ENCODE results near the gene PET100.
"Not testable (repeated sequence)": the region's sequence is repeated elsewhere in the genome, so short reads cannot be mapped to it uniquely, and the experiment has no call there.

Gene PET100

DNA sequence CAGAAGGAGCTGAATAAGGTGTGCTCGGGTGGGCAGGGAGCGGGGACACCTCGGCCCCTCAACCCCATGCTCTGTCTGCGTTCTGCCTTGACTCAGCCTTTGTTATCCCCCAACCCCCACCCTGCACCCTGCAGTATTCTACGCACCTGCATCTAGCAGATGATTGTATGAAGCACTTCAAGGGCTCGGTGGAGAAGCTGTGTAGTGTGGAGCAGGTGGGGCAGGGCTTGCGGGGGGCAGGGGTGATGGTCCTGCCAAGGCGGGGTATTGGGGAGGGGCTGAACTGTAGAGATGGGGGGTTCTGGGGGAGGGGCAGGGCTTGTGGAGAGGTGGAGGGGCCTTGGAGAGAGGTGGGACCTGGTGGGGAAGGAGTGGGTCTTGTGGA, 13.4 kb downstream of the PET100 start:
- TF ChIP-seq, protein P1, sequence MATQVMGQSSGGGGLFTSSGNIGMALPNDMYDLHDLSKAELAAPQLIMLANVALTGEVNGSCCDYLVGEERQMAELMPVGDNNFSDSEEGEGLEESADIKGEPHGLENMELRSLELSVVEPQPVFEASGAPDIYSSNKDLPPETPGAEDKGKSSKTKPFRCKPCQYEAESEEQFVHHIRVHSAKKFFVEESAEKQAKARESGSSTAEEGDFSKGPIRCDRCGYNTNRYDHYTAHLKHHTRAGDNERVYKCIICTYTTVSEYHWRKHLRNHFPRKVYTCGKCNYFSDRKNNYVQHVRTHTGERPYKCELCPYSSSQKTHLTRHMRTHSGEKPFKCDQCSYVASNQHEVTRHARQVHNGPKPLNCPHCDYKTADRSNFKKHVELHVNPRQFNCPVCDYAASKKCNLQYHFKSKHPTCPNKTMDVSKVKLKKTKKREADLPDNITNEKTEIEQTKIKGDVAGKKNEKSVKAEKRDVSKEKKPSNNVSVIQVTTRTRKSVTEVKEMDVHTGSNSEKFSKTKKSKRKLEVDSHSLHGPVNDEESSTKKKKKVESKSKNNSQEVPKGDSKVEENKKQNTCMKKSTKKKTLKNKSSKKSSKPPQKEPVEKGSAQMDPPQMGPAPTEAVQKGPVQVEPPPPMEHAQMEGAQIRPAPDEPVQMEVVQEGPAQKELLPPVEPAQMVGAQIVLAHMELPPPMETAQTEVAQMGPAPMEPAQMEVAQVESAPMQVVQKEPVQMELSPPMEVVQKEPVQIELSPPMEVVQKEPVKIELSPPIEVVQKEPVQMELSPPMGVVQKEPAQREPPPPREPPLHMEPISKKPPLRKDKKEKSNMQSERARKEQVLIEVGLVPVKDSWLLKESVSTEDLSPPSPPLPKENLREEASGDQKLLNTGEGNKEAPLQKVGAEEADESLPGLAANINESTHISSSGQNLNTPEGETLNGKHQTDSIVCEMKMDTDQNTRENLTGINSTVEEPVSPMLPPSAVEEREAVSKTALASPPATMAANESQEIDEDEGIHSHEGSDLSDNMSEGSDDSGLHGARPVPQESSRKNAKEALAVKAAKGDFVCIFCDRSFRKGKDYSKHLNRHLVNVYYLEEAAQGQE (IDR thresholded peaks at IDR 0.05; ENCODE audit: insufficient replicate concordance, low read depth), result no peak
- TF ChIP-seq POLR2AphosphoS5 (IDR thresholded peaks at IDR 0.05; ENCODE audit: low read depth) (no peak), SPI1 (IDR thresholded peaks at IDR 0.05; ENCODE audit: borderline replicate concordance, low read depth) (no peak), GABPA (IDR thresholded peaks at IDR 0.05; ENCODE audit: low read depth) (no peak)
- TF ChIP-seq, protein P2, sequence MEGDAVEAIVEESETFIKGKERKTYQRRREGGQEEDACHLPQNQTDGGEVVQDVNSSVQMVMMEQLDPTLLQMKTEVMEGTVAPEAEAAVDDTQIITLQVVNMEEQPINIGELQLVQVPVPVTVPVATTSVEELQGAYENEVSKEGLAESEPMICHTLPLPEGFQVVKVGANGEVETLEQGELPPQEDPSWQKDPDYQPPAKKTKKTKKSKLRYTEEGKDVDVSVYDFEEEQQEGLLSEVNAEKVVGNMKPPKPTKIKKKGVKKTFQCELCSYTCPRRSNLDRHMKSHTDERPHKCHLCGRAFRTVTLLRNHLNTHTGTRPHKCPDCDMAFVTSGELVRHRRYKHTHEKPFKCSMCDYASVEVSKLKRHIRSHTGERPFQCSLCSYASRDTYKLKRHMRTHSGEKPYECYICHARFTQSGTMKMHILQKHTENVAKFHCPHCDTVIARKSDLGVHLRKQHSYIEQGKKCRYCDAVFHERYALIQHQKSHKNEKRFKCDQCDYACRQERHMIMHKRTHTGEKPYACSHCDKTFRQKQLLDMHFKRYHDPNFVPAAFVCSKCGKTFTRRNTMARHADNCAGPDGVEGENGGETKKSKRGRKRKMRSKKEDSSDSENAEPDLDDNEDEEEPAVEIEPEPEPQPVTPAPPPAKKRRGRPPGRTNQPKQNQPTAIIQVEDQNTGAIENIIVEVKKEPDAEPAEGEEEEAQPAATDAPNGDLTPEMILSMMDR (IDR thresholded peaks at IDR 0.05; ENCODE audit: insufficient read depth, low read length), result no peak
- Histone ChIP-seq H3K27ac (replicated peaks) (no peak overlapping the region), H3K4me3 (replicated peaks; ENCODE audit: insufficient read depth, low read length) (no peak overlapping the region), H3K27me3 (ENCODE audit: insufficient read depth, poor library complexity, severe bottlenecking) (no peaks in the 10 kb centered on the region)
- no peak for DNase-seq (ENCODE audit: low read depth in 1 of 2, low spot score in 1 of 2)

DNA sequence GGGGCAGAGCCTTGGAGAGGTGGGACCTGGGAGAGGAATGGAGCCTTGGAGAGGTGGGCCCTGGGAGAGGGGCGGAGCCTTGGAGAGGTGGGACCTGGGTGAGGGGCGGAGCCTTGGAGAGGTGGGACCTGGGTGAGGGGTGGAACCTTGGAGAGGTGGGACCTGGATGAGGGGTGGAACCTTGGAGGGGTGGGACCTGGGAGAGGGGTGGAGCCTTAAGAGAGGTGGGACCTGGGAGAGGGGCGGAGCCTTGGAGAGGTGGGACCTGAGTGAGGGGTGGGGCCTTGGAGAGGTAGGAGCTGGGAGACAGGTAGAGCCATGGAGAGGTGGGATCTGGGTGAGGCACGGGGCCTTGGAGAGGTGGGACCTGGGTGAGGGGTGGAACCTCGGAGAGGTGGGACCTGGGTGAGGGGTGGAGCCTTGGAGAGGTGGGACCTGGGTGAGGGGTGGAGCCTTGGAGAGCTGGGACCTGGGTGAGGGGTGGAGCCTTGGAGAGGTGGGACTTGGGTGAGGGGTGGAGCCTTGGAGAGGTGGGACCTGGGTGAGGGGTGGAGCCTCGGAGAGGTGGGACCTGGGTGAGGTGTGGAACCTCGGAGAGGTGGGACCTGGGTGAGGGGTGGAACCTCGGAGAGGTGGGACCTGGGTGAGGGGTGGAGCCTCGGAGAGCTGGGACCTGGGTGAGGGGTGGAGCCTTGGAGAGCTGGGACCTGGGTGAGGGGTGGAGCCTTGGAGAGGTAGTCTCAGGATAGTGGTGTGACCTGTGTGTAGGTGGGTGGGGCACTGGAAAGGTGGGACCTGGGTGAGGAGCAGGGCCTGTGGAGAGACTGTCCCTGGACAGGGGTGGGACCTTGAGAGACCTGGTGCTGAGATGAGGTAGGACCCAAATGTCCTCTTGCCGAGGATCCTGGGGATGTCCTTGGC, 14.3 kb downstream of the PET100 start:
- peak overlapping the region; percentile 90 for H3K27ac ChIP-seq (replicated peaks)
- peak; percentile 32 to 74 for DNase-seq (ENCODE audit: low read depth in 1 of 2, low spot score in 1 of 2)
- H3K4me3 ChIP-seq (replicated peaks; ENCODE audit: insufficient read depth, low read length); H3K27me3 ChIP-seq (ENCODE audit: insufficient read depth, poor library complexity, severe bottlenecking): not testable (repeated sequence)

DNA sequence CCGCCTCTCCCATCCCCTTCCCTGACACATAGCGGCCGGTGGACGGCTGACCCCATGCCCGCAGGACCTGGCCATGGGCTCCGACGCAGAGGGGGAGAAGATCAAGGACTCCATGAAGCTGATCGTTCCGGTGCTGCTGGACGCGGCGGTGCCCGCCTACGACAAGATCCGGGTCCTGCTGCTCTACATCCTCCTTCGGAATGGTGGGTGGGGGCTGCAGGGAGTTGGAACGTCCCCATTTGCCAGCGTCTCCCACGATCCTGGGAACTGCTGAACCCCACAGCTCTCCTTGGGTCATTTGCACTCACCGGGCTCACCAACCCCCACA, 14.9 kb downstream of the PET100 start:
- Histone ChIP-seq H3K4me3 (replicated peaks; ENCODE audit: insufficient read depth, low read length) (no peak overlapping the region), H3K27ac (replicated peaks) (peak overlapping the region; percentile 90), H3K27me3 (ENCODE audit: insufficient read depth, poor library complexity, severe bottlenecking) (no peaks in the 10 kb centered on the region)
- TF ChIP-seq SPI1 (IDR thresholded peaks at IDR 0.05; ENCODE audit: borderline replicate concordance, low read depth) (no peak), GABPA (IDR thresholded peaks at IDR 0.05; ENCODE audit: low read depth) (no peak), POLR2AphosphoS5 (IDR thresholded peaks at IDR 0.05; ENCODE audit: low read depth) (no peak)
- TF ChIP-seq, protein P1 (IDR thresholded peaks at IDR 0.05; ENCODE audit: insufficient replicate concordance, low read depth), result no peak
- TF ChIP-seq, protein P2 (IDR thresholded peaks at IDR 0.05; ENCODE audit: insufficient read depth, low read length), result no peak
- DNase-seq (ENCODE audit: low read depth in 1 of 2, low spot score in 1 of 2), result no peak

DNA sequence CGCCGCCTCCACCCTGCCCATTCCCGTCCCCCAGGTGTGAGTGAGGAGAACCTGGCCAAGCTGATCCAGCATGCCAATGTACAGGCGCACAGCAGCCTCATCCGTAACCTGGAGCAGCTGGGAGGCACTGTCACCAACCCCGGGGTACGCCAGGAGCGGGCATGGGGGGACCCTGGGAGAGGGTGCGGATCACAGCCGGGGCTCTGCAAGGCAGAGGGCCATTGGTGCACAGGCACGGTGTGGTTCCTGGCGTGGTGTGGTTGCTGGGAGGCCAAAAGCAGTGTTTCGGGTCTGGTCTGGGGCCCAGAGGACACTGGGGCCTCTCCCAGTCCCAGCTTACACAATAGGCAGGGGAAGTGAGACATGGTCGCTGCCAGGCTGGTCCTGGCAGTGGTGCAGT, 15.6 kb downstream of the PET100 start:
- TF ChIP-seq POLR2AphosphoS5 (IDR thresholded peaks at IDR 0.05; ENCODE audit: low read depth) (peak; percentile 60; the same call in 1 of the 2 replicates), GABPA (IDR thresholded peaks at IDR 0.05; ENCODE audit: low read depth) (no peak)
- H3K4me3 ChIP-seq (replicated peaks; ENCODE audit: insufficient read depth, low read length), result no peak overlapping the region
- H3K27ac ChIP-seq (replicated peaks), result peak overlapping the region; percentile 90
- no peaks in the 10 kb centered on the region for H3K27me3 ChIP-seq (ENCODE audit: insufficient read depth, poor library complexity, severe bottlenecking)
- DNase-seq (ENCODE audit: low read depth in 1 of 2, low spot score in 1 of 2), result peak; percentile 85 to 87
